Stimulated activated naive CD4-positive, alpha-beta T cell treated with Interleukin-2 at 50 U/mL for 16 hours (primary cell): Measurements from ENCODE around the gene FBXL17.
"Not testable (repeated sequence)": the region's sequence is repeated elsewhere in the genome, so short reads cannot be mapped to it uniquely, and the experiment has no call there.

Experiments
- DNase-seq: peaks from one replicate; lab custom pipeline; 2025; lab: John Stamatoyannopoulos, UW

FBXL17 gene

GRCh38 chr5:108249095-108249784, 132.7 kb downstream of the FBXL17 start:
- DNase-seq = no peak

GRCh38 chr5:108238936-108239887, 142.7 kb downstream of the FBXL17 start:
- no peak for DNase-seq

- DNase-seq = no peak
Measured at GRCh38 chr5:108238461-108238860, 143.4 kb downstream of the FBXL17 start.

- no peak for DNase-seq
Measured at GRCh38 chr5:108233617-108234155, 148.2 kb downstream of the FBXL17 start.

- DNase-seq = no peak
Measured at GRCh38 chr5:108232805-108233204, 149.1 kb downstream of the FBXL17 start.

GRCh38 chr5:108222011-108222410, 159.9 kb downstream of the FBXL17 start:
- no peak for DNase-seq

GRCh38 chr5:108220834-108221233, 161.1 kb downstream of the FBXL17 start:
- DNase-seq = no peak

- no peak for DNase-seq
Measured at GRCh38 chr5:108216890-108217289, 165.0 kb downstream of the FBXL17 start.

- no peak for DNase-seq
Measured at GRCh38 chr5:108214857-108215256, 167.0 kb downstream of the FBXL17 start.

GRCh38 chr5:108212775-108213346, 169.0 kb downstream of the FBXL17 start:
- no peak for DNase-seq

GRCh38 chr5:108206707-108207106, 175.2 kb downstream of the FBXL17 start:
- DNase-seq = no peak

GRCh38 chr5:108201721-108202120, 180.2 kb downstream of the FBXL17 start:
- DNase-seq = no peak

- no peak for DNase-seq
Measured at GRCh38 chr5:108196276-108196675, 185.6 kb downstream of the FBXL17 start.

GRCh38 chr5:108193021-108193795, 188.7 kb downstream of the FBXL17 start:
- DNase-seq = no peak

- DNase-seq = no peak
Measured at GRCh38 chr5:108184940-108185339, 197.0 kb downstream of the FBXL17 start.

GRCh38 chr5:108181975-108182374, 199.9 kb downstream of the FBXL17 start:
- DNase-seq = no peak

GRCh38 chr5:108174286-108174685, 207.6 kb downstream of the FBXL17 start:
- no peak for DNase-seq

GRCh38 chr5:108171759-108172158, 210.1 kb downstream of the FBXL17 start:
- DNase-seq = no peak

- no peak for DNase-seq
Measured at GRCh38 chr5:108168915-108169314, 213.0 kb downstream of the FBXL17 start.

- DNase-seq = no peak
Measured at GRCh38 chr5:108167174-108167573, 214.7 kb downstream of the FBXL17 start.

GRCh38 chr5:108164574-108164973, 217.3 kb downstream of the FBXL17 start:
- DNase-seq = no peak

- DNase-seq = not testable (repeated sequence)
Measured at GRCh38 chr5:108152854-108153253, 229.0 kb downstream of the FBXL17 start.
